ENCODE results near the gene NCLN.

DNA sequence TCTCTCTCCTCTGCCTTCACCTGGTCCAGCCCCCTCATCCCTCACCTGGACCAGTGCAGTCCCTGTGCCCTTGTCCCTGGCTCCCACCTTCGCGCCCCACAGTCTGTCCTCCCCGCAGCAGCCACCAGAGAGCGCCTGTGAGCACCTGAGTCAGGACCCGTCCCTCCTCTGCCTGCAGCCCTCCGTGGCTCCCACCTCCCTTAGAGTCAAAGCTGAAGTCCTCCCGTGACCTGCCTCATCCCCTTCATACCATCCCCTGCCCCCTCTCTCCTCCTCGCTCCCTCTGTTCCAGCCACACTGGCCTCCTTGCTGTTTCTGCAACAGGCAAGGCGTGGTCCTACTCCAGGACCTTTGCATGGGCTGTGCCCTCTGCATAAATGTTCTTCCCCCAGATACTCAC is 49.1 kb downstream of the NCLN start:
- TF ChIP-seq, protein P1, sequence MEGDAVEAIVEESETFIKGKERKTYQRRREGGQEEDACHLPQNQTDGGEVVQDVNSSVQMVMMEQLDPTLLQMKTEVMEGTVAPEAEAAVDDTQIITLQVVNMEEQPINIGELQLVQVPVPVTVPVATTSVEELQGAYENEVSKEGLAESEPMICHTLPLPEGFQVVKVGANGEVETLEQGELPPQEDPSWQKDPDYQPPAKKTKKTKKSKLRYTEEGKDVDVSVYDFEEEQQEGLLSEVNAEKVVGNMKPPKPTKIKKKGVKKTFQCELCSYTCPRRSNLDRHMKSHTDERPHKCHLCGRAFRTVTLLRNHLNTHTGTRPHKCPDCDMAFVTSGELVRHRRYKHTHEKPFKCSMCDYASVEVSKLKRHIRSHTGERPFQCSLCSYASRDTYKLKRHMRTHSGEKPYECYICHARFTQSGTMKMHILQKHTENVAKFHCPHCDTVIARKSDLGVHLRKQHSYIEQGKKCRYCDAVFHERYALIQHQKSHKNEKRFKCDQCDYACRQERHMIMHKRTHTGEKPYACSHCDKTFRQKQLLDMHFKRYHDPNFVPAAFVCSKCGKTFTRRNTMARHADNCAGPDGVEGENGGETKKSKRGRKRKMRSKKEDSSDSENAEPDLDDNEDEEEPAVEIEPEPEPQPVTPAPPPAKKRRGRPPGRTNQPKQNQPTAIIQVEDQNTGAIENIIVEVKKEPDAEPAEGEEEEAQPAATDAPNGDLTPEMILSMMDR (IDR thresholded peaks at IDR 0.05): no peak
- TF ChIP-seq POLR2A (IDR thresholded peaks at IDR 0.05): no peak
